Uterus (tissue), 4 donors: ENCODE measurements around the gene HSPB7. TPM values are rescaled to one million over a fixed set of nuclear protein-coding genes. Genes with fewer than 3 reads are reported as not detected.

Source experiments
- DNase-seq, 2 donors: peaks; one replicate each; pipeline ENCODE4 v3.0.0-alpha.2; 2019 to 2020
- H3K27ac ChIP-seq, 2 donors: fragments of 200-600 bp; sonication (generic); 1 replicate in 1 of 2; 2 replicates in 1 of 2; pipeline ENCODE4 v1.5.1; 2016 to 2018
- H3K27me3 ChIP-seq, 2 donors: fragments of 200-600 bp; sonication (generic); one replicate each; pipeline ENCODE4 v1.5.1; 2018 to 2019; ENCODE audit warnings: control low read depth in 1 of 2
- H3K36me3 ChIP-seq, 2 donors: fragments of 200-600 bp; sonication (generic); one replicate each; pipeline ENCODE4 v1.5.1; 2019; ENCODE audit warnings: control low read depth in 1 of 2
- H3K4me1 ChIP-seq, 2 donors: fragments of 200-600 bp; sonication (generic); one replicate each; pipeline ENCODE4 v1.5.1; 2018 to 2019; ENCODE audit warnings: control low read depth in 1 of 2
- H3K4me3 ChIP-seq, 2 donors: fragments of 200-600 bp; sonication (generic); 1 replicate in 1 of 2; 2 replicates in 1 of 2; pipeline ENCODE4 v1.5.1; 2018 to 2019; ENCODE audit warnings: mild to moderate bottlenecking in 1 of 2
- H3K9me3 ChIP-seq, 2 donors: fragments of 200-600 bp; sonication (generic); one replicate each; pipeline ENCODE4 v1.5.1; 2019; ENCODE audit warnings: control low read depth in 1 of 2
- POLR2A ChIP-seq, 2 donors: fragments of 450-650 bp; IDR thresholded peaks; one replicate each; pipeline ENCODE4 v1.6.1; 2016; ENCODE audit warnings: antibody characterized with exemption in 2 of 2, mild to moderate bottlenecking in 1 of 2, moderate library complexity in 1 of 2
- intact Hi-C: fragments of 100-400 bp; cut with DNase I; formaldehyde crosslinking; loops from one replicate; pipeline ENCODE4 v1.15.1; 2023; ENCODE audit warnings: low total_unique reads
- total RNA-seq, 4 donors: library from RNA; depleted of rRNA in 3 of 4; stranded (reverse); fragments of >200 nt in 3 of 4; gene quantifications; one replicate each; pipeline versions ENCODE4 v1.1.0 to v1.2.4, GENCODE V29; 2014 to 2023
- TF ChIP-seq, protein P1 (sequence below), 4 experiments: fragments of 200-600 bp in 2 of 4; fragments of 450-650 bp in 2 of 4; sonication (generic) in 2 of 4; IDR thresholded peaks; one replicate each; pipeline ENCODE4 v1.5.1; 2016 to 2019; ENCODE audit warnings: antibody characterized with exemption in 4 of 4, mild to moderate bottlenecking in 2 of 4, moderate library complexity in 1 of 4
- donor health status: DM: yes; HTN: yes; CAD: no.

Gene HSPB7
- total RNA-seq, 4 donors from 2014 or later: 8.7 to 283 (median 22.6) TPM

DNA sequence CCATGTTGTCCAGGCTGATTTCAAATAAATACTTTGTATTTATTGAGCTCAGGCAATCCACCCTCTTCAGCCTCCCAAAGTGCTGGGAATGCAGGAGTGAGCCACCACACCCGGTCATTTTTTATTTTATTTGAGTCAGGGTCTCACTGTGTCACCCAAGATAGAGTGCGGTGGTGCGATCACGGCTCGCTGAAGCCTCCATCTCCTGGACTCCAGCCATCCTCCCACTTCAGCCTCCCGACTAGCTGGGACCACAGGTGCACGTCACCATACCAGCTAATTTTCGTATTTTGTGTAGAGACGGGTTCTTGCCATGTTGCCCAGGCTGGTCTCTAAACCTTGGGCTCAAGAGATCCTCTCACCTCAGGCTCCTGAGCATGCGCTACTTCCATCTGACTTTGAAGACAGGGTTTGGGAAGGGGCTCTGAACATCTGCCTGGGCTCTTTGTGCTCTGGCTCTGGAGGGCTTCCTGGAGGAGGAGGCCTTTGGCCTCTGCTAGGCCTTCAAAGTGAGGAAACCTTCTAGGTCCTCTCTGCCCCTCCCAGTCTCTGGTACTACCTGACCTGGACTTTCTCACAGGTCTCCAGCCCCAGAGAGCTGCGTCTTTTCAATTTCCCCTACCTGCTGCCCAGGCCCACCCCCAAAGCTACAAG is 5.8 kb downstream of the HSPB7 start:
- Histone ChIP-seq H3K36me3 (no peaks in the 10 kb centered on the region), H3K27ac (peak overlapping the region; percentile 97), H3K27me3 (no peaks in the 10 kb centered on the region), H3K4me3 (no peak overlapping the region), H3K4me1 (peaks cover 9 to 29% of the 10 kb centered on the region in 2 donors), H3K9me3 (no peaks in the 10 kb centered on the region)
- intact Hi-C loops: no loop called here
- TF ChIP-seq, protein P1, sequence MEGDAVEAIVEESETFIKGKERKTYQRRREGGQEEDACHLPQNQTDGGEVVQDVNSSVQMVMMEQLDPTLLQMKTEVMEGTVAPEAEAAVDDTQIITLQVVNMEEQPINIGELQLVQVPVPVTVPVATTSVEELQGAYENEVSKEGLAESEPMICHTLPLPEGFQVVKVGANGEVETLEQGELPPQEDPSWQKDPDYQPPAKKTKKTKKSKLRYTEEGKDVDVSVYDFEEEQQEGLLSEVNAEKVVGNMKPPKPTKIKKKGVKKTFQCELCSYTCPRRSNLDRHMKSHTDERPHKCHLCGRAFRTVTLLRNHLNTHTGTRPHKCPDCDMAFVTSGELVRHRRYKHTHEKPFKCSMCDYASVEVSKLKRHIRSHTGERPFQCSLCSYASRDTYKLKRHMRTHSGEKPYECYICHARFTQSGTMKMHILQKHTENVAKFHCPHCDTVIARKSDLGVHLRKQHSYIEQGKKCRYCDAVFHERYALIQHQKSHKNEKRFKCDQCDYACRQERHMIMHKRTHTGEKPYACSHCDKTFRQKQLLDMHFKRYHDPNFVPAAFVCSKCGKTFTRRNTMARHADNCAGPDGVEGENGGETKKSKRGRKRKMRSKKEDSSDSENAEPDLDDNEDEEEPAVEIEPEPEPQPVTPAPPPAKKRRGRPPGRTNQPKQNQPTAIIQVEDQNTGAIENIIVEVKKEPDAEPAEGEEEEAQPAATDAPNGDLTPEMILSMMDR (IDR thresholded peaks at IDR 0.05): no peak
- no peak for TF ChIP-seq POLR2A (IDR thresholded peaks at IDR 0.05)
- no peak for DNase-seq

GRCh38 chr1:16010837-16011236 is 7.0 kb downstream of the HSPB7 start:
- Histone ChIP-seq H3K9me3 (no peaks in the 10 kb centered on the region), H3K27me3 (no peaks in the 10 kb centered on the region), H3K36me3 (no peaks in the 10 kb centered on the region), H3K4me1 (peaks cover 9 to 24% of the 10 kb centered on the region in 2 donors), H3K4me3 (no peak overlapping the region), H3K27ac (no peak overlapping the region)
- DNase-seq: no peak
- intact Hi-C loops: no loop called here
- TF ChIP-seq POLR2A (IDR thresholded peaks at IDR 0.05): no peak
- TF ChIP-seq, protein P1 (IDR thresholded peaks at IDR 0.05): no peak

DNA sequence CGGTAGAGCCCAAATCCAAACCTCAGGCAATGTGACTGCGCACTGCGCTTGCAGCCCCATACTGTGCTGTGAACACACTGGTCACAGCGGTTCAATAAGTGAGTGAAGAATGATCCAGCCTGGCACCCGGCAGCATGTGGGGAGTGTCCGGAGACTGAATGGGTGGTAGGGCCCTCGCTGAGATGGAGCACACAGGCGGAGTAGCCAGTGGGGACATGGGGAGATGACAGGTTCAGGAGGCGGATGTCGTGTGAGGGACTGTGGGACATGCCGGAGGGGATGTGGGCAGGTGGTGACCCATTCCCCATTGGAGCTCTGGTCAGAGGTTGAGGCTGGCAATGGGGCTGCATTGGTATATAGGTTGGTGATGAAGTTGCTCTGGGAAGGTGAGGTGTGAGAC is 8.2 kb downstream of the HSPB7 start:
- no peak overlapping the region for H3K4me3 ChIP-seq
- intact Hi-C loops: loop anchor here (2.0 kb wide), 1 partner anchor 47 kb away; no protein-coding TSS in a partner anchor
- peaks cover 6 to 16% of the 10 kb centered on the region in 2 donors for H3K4me1 ChIP-seq
- no peak overlapping the region for H3K27ac ChIP-seq
- H3K36me3 ChIP-seq: no peaks in the 10 kb centered on the region
- TF ChIP-seq POLR2A (IDR thresholded peaks at IDR 0.05): no peak
- TF ChIP-seq, protein P1 (IDR thresholded peaks at IDR 0.05): no peak
- H3K27me3 ChIP-seq: no peaks in the 10 kb centered on the region
- DNase-seq: no peak
- H3K9me3 ChIP-seq: no peaks in the 10 kb centered on the region

DNA sequence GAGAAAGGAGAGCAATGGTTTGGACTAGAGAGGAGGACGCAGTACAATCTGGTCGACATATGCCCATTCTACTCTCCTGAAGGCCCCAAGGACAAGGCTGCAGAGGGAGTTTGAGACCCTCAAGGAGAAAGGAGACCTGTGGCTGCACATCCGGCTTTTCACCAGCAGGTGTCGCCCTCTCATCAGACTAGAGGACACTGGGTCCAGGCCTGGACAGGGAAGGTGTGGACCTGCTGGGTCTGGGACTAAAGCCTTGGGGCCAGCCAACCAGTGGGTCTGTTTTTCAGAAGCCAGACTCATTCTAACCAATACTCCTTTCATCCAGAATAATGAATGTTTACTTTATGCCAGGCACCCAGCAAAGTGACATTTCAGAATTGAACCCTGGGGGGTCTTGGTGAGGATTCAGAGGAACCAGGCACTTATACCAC is 8.8 kb downstream of the HSPB7 start:
- no peak overlapping the region for H3K4me3 ChIP-seq
- H3K4me1 ChIP-seq: peaks cover 5 to 14% of the 10 kb centered on the region in 2 donors
- no peaks in the 10 kb centered on the region for H3K36me3 ChIP-seq
- H3K9me3 ChIP-seq: no peaks in the 10 kb centered on the region
- TF ChIP-seq, protein P1 (IDR thresholded peaks at IDR 0.05): peak; percentile 95 to 98 (median 98)
- no peak for TF ChIP-seq POLR2A (IDR thresholded peaks at IDR 0.05)
- peak; percentile 83 to 88 for DNase-seq
- no peak overlapping the region for H3K27ac ChIP-seq
- H3K27me3 ChIP-seq: no peaks in the 10 kb centered on the region
- intact Hi-C loops: loop anchor here (2.0 kb wide), 1 partner anchor 48 kb away; no protein-coding TSS in a partner anchor

DNA sequence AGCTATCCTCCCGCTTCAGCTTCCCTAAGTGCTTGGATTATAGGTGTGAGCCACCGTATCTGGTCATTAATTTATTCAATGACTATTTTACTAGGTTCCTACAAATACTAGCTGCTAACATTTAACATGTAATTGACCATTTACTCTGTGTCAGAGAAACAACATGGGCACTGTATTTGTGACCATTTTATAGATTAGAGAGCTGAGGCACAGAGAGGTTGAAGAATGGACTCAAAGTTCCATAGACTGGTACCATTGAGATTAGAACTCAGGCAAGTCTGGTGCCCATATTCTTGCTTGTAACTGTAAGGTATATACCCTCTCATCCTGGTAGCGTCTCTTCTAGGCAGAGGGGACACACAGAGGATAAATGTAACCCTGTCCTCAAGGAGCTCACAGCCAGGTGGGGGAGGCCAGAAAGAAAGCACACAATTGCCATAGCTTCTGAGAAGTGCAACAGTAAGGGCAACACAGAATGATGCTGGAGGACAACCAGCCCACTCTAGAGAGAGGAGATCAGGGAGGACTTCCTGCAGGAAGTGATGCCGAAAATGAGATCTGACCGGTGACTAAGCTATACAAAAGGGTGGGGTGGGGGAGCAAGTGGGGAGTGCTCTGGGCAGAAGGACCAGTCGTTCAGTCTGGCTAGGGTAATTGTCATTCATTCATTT is 10.0 kb downstream of the HSPB7 start:
- Histone ChIP-seq H3K36me3 (no peaks in the 10 kb centered on the region), H3K9me3 (no peaks in the 10 kb centered on the region), H3K27me3 (no peaks in the 10 kb centered on the region), H3K4me1 (peaks cover 0 to 5% of the 10 kb centered on the region in 2 donors), H3K4me3 (no peak overlapping the region), H3K27ac (no peak overlapping the region)
- no peak for DNase-seq
- TF ChIP-seq, protein P1 (IDR thresholded peaks at IDR 0.05): no peak
- no peak for TF ChIP-seq POLR2A (IDR thresholded peaks at IDR 0.05)
- intact Hi-C loops: loop anchor here (2.0 kb wide), 1 partner anchor 49 kb away; no protein-coding TSS in a partner anchor
